Neural cell (in vitro differentiated cells): ENCODE results near the gene SLC16A2. TPM values are rescaled to one million over a fixed set of nuclear protein-coding genes. Genes with fewer than 3 reads are reported as not detected.
A peak's percentile ranks its signal among the peaks of the same experiment; 100 is the strongest.

Experiments used
- H2AFZ ChIP-seq: fragments of 200-600, 300-800 bp; sonication (generic), shearing (Covaris generic); 2 replicates; pipeline ENCODE4 v1.6.0; 2014; ENCODE audit warnings: low read depth, mild to moderate bottlenecking, antibody characterized with exemption, low read length, moderate library complexity
- H3F3A ChIP-seq: fragments of 200-600 bp; shearing (Covaris generic); 2 replicates; pipeline ENCODE4 v1.6.1; 2016; ENCODE audit warnings: mild to moderate bottlenecking, moderate library complexity, mixed read lengths, antibody characterized with exemption, low read length; ENCODE audit not compliant: insufficient read depth, poor library complexity, severe bottlenecking
- H3K27ac ChIP-seq: fragments of 200-600, 300-800 bp; sonication (generic), shearing (Covaris generic); 2 replicates; pipeline ENCODE4 v1.5.1; 2014; ENCODE audit warnings: mild to moderate bottlenecking, low read length, moderate library complexity
- H3K27me3 ChIP-seq: fragments of 300-800, 200-600 bp; sonication (generic), shearing (Covaris generic); 2 replicates; pipeline ENCODE4 v1.6.0; 2014; ENCODE audit warnings: mild to moderate bottlenecking, low read depth, low read length, moderate library complexity; ENCODE audit not compliant: insufficient read depth
- H3K36me3 ChIP-seq: fragments of 300-800, 200-600 bp; sonication (generic), shearing (Covaris generic); 2 replicates; pipeline ENCODE4 v1.5.1; 2014; ENCODE audit warnings: mild to moderate bottlenecking, antibody characterized with exemption, low read length, moderate library complexity; ENCODE audit not compliant: insufficient read depth
- H3K4me2 ChIP-seq: fragments of 300-800, 200-600 bp; sonication (generic), shearing (Covaris generic); 2 replicates; pipeline ENCODE4 v1.6.0; 2014; ENCODE audit warnings: mild to moderate bottlenecking, low read length
- H3K4me3 ChIP-seq: fragments of 300-800, 200-600 bp; sonication (generic), shearing (Covaris generic); 2 replicates; pipeline ENCODE4 v1.5.1; 2014; ENCODE audit warnings: mild to moderate bottlenecking, low read length, moderate library complexity
- H3K79me2 ChIP-seq: fragments of 200-600 bp; shearing (Covaris generic); replicated peaks from 2 replicates; pipeline ENCODE4 v1.6.0; 2014; ENCODE audit warnings: mild to moderate bottlenecking, low read length, moderate library complexity; ENCODE audit not compliant: insufficient read depth
- H3K9ac ChIP-seq: fragments of 300-800, 200-600 bp; sonication (generic), shearing (Covaris generic); 2 replicates; pipeline ENCODE4 v1.6.1; 2016; ENCODE audit warnings: mild to moderate bottlenecking, low read length, mixed read lengths
- H3K9me2 ChIP-seq: fragments of 200-600 bp; shearing (Covaris generic); 2 replicates; pipeline ENCODE4 v1.6.1; 2016; ENCODE audit warnings: mild to moderate bottlenecking, low read length, mixed read lengths; ENCODE audit not compliant: insufficient read depth
- H3K9me3 ChIP-seq: fragments of 200-600, 300-800 bp; sonication (generic), shearing (Covaris generic); 2 replicates; pipeline ENCODE4 v1.6.1; 2016; ENCODE audit warnings: mild to moderate bottlenecking, mixed run types, low read length, moderate library complexity, mixed read lengths
- H4K20me1 ChIP-seq: fragments of 200-600 bp; shearing (Covaris generic); 2 replicates; pipeline ENCODE4 v1.6.1; 2016; ENCODE audit warnings: mild to moderate bottlenecking, mixed run types; ENCODE audit not compliant: insufficient read depth
- CTCF ChIP-seq: fragments of 450-650 bp; IDR thresholded peaks from 2 replicates; pipeline ENCODE4 v1.5.1; 2014; ENCODE audit warnings: antibody characterized with exemption, mild to moderate bottlenecking, moderate library complexity; ENCODE audit not compliant: poor library complexity, severe bottlenecking
- EP300 ChIP-seq: fragments of 450-650 bp; conservative IDR thresholded peaks from 2 replicates; pipeline ENCODE4 v1.6.1; 2014; ENCODE audit warnings: antibody characterized with exemption, mild to moderate bottlenecking, moderate library complexity; ENCODE audit not compliant: poor library complexity, severe bottlenecking
- EZH2 ChIP-seq: fragments of 200-600, 300-800 bp; shearing (Covaris generic), sonication (generic); IDR thresholded peaks from 2 replicates; pipeline ENCODE4 v1.6.1; 2014; ENCODE audit warnings: antibody characterized with exemption, low read length, borderline replicate concordance, mild to moderate bottlenecking; ENCODE audit not compliant: insufficient read depth, poor library complexity, severe bottlenecking
- MXI1 ChIP-seq: fragments of 450-650 bp; conservative IDR thresholded peaks from 2 replicates; pipeline ENCODE4 v1.6.1; 2014; ENCODE audit warnings: antibody characterized with exemption, mild to moderate bottlenecking; ENCODE audit not compliant: poor library complexity, severe bottlenecking
- POLR2AphosphoS5 ChIP-seq: IDR thresholded peaks from 2 replicates; pipeline ENCODE4 v1.6.1; 2012
- RAD21 ChIP-seq: fragments of 450-650 bp; conservative IDR thresholded peaks from 2 replicates; pipeline ENCODE4 v1.6.1; 2014; ENCODE audit warnings: antibody characterized with exemption, mild to moderate bottlenecking, moderate library complexity
- REST ChIP-seq: IDR thresholded peaks from 2 replicates; pipeline ENCODE4 v1.6.1; 2012; ENCODE audit warnings: borderline replicate concordance
- SMC3 ChIP-seq: fragments of 450-650 bp; conservative IDR thresholded peaks from 2 replicates; pipeline ENCODE4 v1.6.1; 2014; ENCODE audit warnings: antibody characterized with exemption, mild to moderate bottlenecking, moderate library complexity; ENCODE audit not compliant: poor library complexity
- TAF1 ChIP-seq: IDR thresholded peaks from 2 replicates; pipeline ENCODE4 v1.6.1; 2012; ENCODE audit warnings: low read depth
- polyA plus RNA-seq: library from polyadenylated mRNA; depleted of rRNA; stranded (reverse); fragments of >200 nt; gene quantifications from 2 replicates; pipeline ENCODE4 v1.2.3, GENCODE V29; 2014

Gene SLC16A2
- polyA plus RNA-seq, 1 donor from 2014 or later = 14.5 TPM

- H3K79me2 ChIP-seq = no peaks in the 10 kb centered on the region
- TF ChIP-seq SMC3 = peak; percentile 57
- TF ChIP-seq EP300 = peak; percentile 46
- TF ChIP-seq POLR2AphosphoS5 = peak; percentile 8
- TF ChIP-seq REST = peak; percentile 29
- TF ChIP-seq CTCF = peak; percentile 69
- peak; percentile 49 for TF ChIP-seq MXI1
- TF ChIP-seq EZH2 = no peak
- no peak for TF ChIP-seq TAF1
- TF ChIP-seq RAD21 = peak; percentile 37
- no peaks in the 10 kb centered on the region for H3K27me3 ChIP-seq
- peak overlapping the region; percentile 53 for H3K4me3 ChIP-seq
- H3K9me3 ChIP-seq = no peaks in the 10 kb centered on the region
- H3K9me2 ChIP-seq = no peaks in the 10 kb centered on the region
- no peaks in the 10 kb centered on the region for H3F3A ChIP-seq
- peak overlapping the region; percentile 89 for H3K27ac ChIP-seq
- no peak overlapping the region for H3K4me2 ChIP-seq
- no peak overlapping the region for H2AFZ ChIP-seq
- peak overlapping the region; percentile 65 for H3K9ac ChIP-seq
- no peaks in the 10 kb centered on the region for H3K36me3 ChIP-seq
- no peaks in the 10 kb centered on the region for H4K20me1 ChIP-seq
Measured at GRCh38 chrX:74492720-74493201, 71.5 kb downstream of the SLC16A2 start.

- Histone ChIP-seq H3K27ac (peak overlapping the region; percentile 89), H2AFZ (no peak overlapping the region), H3K9me2 (no peaks in the 10 kb centered on the region), H3K4me3 (peak overlapping the region; percentile 53), H3F3A (no peaks in the 10 kb centered on the region), H3K9ac (peak overlapping the region; percentile 65), H3K4me2 (no peak overlapping the region), H3K36me3 (no peaks in the 10 kb centered on the region), H4K20me1 (no peaks in the 10 kb centered on the region), H3K9me3 (no peaks in the 10 kb centered on the region), H3K79me2 (no peaks in the 10 kb centered on the region), H3K27me3 (no peaks in the 10 kb centered on the region)
- TF ChIP-seq TAF1 = no peak
- no peak for TF ChIP-seq REST
- TF ChIP-seq SMC3 = no peak
- no peak for TF ChIP-seq RAD21
- TF ChIP-seq MXI1 = no peak
- TF ChIP-seq POLR2AphosphoS5 = no peak
- no peak for TF ChIP-seq EZH2
- TF ChIP-seq CTCF = no peak
- TF ChIP-seq EP300 = no peak
Measured at GRCh38 chrX:74493806-74494205, 72.5 kb downstream of the SLC16A2 start.
